C4-2B (cell line): ENCODE measurements around the gene TSPAN12.

Experiments
- CTCF ChIP-seq: fragments of 450-650 bp; conservative IDR thresholded peaks from 2 replicates; pipeline ENCODE4 v1.5.1; 2017; ENCODE audit warnings: mild to moderate bottlenecking
- ZFX ChIP-seq: fragments of 450-650 bp; IDR thresholded peaks from 2 replicates; pipeline ENCODE4 v1.6.1; 2017

GRCh38 chr7:120874722-120875121 lies 16.8 kb upstream of the TSPAN12 start:
- no peak for TF ChIP-seq CTCF
- no peak for TF ChIP-seq ZFX
